NOMO-1 treated with DMSO at 0.1 percent for 48 hours (cell line): ENCODE data around the gene GRK6.
A peak's percentile ranks its signal among the peaks of the same experiment; 100 is the strongest.

Experiments used
- DNase-seq: peaks from one replicate; lab custom pipeline; 2025; ENCODE audit not compliant: unreplicated experiment; lab: John Stamatoyannopoulos, UW

GRK6 gene

GRCh38 chr5:177426566-177427210 lies at the start of gene GRK6:
GRK6 (plus strand) TSS chr5:177426676; CDS start chr5:177426846, 170 bp downstream.
- DNase-seq: no peak

- no peak for DNase-seq
Observed at GRCh38 chr5:177377851-177378776, 48.4 kb upstream of the GRK6 start.

DNA sequence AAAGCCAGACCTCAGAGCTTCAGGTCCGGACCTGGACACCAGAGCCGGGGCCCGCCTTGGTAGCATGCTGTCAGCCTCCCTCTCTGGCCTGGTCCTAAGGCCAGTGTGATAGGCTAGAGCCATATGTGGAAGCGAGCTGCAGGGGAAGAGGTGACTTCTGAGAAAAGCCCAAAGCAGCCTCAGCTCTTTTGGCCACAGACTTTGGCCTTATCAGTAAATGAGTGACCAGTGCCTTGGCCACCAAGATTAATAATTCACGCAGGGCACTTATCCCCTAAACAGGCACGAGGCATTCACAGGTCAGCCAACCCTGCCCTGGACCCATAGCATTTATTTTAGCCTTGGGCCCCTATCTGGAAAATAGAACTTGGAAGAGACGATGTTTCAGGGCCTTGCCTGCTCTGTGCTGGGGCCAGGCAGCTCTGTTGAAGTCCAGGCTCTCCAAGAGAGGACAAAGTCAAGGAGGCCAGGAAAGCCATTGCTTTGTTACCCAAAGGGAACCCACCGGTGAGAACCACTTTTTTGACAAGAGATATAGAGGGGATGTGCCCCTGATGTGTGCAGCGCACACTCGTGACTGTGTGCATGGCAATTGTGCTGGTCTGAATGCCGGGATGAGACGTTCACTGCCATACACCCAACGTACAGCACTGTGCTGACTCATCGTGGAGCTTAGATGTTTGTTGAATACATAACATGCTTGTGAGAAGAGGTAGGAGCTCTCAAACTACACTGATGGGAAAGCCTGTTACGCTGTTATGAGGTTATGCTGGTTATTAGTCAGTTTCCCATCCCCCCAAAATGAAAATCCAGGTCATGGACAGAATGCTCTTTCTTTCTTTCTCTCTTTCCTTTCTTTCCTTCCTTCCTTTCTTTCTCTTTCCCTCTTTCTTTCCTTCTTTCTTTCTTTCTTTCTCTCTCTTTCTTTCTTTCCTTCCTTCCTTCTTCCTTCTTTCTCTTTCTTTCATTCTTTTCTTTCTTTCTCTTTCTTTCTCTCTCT lies 47.3 kb upstream of the GRK6 start:
- DNase-seq: no peak

- no peak for DNase-seq
Observed at GRCh38 chr5:177380805-177381126, 45.7 kb upstream of the GRK6 start.

- DNase-seq: no peak
Observed at GRCh38 chr5:177382423-177383029, 44.0 kb upstream of the GRK6 start.

GRCh38 chr5:177383181-177383580 lies 43.3 kb upstream of the GRK6 start:
- no peak for DNase-seq

GRCh38 chr5:177384134-177384533 lies 42.3 kb upstream of the GRK6 start, which contains the start of gene SLC34A1:
SLC34A1 (plus strand) TSS chr5:177384434; CDS start chr5:177385742, 1,308 bp downstream.
- no peak for DNase-seq

GRCh38 chr5:177385720-177386119 lies 40.8 kb upstream of the GRK6 start:
- no peak for DNase-seq

DNA sequence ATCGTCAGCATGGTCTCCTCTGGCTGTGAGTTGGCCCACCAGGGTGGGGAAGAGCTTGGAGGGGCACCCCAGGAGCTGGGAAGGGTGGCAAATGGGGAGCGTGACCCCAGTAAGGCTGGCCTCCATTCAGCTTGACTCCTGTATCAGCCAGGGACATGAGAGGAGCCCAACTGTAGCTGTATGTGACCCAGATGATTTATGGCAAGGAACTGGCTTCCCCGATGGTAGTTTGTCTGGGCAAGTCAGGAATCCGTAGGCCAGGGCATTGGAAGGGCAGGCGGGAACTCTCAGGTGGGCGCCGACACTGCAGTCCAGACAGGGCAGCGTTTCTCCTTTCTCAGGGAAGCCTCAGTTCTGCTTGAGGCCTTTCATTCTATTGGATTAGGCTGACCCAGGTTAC lies 39.9 kb upstream of the GRK6 start:
- DNase-seq: no peak

- DNase-seq: no peak
Observed at GRCh38 chr5:177387405-177387804, 39.1 kb upstream of the GRK6 start.

DNA sequence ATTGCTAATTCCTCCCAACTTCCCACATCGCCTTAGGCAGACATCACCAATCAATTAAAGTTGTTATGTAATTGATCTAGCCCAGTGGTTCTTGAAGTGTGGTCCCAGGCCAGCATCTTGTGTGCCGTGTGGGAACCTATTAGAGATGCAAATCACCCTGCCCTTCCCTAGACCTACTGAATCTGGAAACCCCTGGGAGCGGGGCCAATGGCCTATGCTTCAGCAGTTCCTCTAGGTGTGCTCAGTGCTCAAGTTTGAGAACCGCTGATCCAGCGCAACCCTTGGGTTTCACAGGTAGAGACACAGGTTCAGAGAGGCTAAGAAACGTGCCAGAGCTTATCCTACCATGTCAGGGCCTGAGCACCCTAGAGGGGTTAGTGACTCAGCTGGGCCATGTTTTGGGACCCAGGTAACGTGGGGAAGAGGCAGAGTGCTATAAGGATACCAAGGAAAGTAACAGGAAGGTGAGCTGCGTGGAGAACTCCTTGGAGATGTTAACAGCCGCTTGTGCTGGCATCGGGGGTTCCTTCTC lies 37.9 kb upstream of the GRK6 start:
- no peak for DNase-seq

DNA sequence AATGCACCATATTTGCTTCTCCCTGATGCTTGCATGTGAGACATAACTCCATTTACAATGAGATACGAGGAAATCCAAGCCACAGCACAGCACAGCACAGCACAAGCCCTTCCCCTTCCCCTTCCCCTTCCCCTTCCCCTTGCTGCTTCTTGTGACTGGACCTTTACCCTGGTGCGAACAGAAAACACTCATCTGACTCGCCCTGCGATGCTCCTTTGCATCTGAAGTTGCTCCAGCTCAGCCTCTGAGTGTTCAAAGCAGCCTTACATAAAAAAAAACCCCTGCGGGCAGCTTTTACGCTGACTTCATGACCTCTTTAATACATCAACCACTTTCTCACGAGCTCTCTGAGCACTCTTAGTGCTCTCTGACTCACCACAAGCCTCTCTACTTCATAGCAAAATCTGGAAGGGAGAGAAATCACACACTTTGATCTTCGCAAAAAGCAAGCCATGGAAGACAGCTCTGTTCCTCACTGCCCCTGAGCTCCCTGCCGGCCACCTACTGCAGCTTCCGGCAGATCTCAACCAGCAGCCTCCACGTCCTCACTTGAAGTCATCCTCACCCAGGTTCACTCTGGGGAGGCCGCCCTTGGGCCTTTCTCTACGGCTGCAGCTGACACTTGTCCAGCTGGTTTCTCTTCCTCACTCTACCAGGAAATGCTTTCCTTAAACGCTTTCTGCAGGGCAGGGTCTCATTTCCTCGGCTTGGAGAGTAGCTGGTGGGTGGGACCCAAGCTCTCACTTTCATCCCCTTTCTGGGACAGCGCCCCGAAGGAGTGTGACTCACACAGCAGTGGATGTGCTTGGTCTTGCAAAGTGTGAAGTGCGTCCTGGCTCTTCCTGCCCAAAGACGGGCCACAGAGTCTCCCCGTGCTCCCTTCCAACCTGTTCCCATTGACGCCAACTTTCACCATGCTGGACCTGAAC lies 37.0 kb upstream of the GRK6 start:
- DNase-seq: peak; percentile 80

GRCh38 chr5:177390363-177391300 lies 35.8 kb upstream of the GRK6 start:
- peak; percentile 73 for DNase-seq

DNA sequence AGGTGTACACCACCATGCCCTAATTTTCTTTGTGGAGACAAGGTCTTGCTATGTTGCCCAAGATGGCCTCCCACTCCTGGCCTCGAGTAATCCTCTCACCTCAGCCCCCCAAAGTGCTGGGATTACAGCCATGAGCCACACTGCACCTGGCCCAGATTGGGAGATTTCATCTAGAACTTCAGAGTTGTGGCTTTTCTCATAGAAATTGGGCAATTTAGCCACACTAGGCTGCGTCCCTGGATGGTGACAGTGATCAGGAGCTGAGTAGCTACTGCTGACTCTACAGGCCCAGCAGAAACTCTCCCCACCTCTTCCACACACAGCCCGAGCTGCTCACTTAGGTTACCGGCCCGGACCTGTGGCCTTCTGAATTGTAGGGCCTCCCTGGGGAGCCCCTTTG lies 33.7 kb upstream of the GRK6 start:
- DNase-seq: no peak

DNA sequence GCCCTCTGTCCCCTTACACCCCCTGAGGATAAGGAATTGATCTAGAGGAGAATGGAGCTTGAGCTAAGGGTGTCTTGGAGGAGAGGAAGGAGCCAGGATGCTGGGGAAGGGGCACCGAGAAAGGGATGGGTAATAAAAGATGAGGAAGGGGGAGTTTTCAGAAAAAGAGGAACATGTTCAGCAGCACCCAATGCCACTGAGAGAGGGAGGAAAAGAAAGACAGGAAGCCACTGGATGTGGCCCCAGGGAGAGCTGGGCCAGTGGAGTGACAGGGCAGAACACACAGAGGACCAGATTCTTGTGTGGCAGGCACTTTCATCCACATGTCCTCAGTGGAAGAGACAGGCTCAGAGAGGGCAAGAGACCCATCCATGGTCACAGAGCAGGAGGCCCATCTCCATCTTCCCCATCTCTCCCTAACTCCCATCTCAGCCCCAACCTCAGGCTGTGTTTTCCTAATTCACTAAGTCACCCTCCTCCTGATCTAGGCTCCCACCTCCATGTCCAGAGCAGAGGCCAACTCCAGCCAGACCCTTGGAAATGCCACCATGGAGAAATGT lies 33.2 kb upstream of the GRK6 start:
- DNase-seq: peak; percentile 26

DNA sequence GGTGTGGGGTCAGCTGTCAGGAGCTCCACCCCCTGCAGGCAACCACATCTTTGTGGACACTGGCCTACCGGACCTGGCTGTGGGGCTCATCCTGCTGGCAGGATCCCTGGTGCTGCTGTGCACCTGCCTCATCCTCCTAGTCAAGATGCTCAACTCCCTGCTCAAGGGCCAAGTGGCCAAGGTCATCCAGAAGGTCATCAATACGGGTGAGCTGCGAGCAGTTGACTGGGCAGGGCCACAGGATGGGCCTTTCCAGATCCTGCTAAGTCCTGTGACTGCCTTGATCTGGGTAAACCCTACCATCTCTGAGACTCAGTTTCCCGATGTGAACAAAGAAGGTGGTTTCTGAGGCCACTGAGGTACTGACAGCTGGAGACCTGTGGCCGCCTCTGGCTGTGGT lies 32.5 kb upstream of the GRK6 start:
- DNase-seq: no peak

DNA sequence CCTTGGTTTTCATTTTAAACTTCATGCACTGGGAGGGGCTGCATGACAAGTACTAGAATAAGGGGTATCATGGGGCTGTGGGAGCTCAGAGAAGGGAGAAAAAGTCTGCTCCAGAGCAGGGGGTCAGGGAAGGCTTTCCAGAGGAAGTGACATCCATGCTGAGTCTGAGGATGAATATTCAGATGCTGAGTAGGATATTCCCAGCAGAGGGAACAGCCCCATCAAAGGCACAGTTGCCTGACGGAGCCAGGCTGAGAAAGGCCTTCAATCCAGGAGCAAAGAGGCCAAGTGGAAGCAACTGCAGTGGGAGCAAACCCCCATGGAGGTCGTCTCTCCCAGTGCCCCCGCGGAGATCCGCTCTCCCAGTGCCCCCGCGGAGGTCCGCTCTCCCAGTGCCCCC lies 30.4 kb upstream of the GRK6 start:
- no peak for DNase-seq

DNA sequence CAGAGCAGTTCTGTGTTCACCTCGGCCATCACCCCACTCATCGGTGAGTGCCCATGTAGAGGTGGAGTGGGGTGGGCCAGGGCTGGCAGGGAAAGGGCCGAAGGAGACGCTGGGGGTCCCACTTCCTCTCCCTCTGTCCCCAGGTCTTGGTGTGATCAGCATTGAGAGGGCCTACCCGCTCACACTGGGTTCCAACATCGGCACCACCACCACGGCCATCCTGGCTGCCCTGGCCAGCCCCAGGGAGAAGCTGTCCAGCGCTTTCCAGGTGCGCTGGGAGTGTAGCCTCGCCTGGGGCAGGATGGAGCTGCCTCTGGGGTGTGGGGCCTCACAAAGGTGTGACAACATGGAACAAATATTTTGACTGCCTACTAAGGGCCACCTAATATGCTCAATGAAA lies 29.7 kb upstream of the GRK6 start:
- DNase-seq: no peak
